GM12878 (cell line): ENCODE measurements around the gene SAMHD1. TPM values are rescaled to one million over a fixed set of nuclear protein-coding genes. Genes with fewer than 3 reads are reported as not detected.

Experiments
- ATAC-seq: fragments of 200-7000 bp; cut with Tn5 transposase; 3 replicates; pipeline ENCODE4 v1.9.1; 2020; ENCODE audit warnings: mild to moderate bottlenecking, moderate library complexity
- BruUV-seq: library from RNA; stranded (reverse); fragments of 400-500 nt; replicated peaks from 2 replicates; lab custom pipeline; 2021; lab: Mats Ljungman, UMichigan
- CTCF ChIA-PET: fragments of 300-600 bp; sonication (Branson Sonifier 250); formaldehyde crosslinking; extraction: SDS; loops from one replicate; lab custom pipeline; 2021; ENCODE audit warnings: inconsistent platforms; lab: Yijun Ruan, JAX
- POLR2A ChIA-PET: fragments of 350-600 bp; formaldehyde crosslinking; extraction: SDS; loops from one replicate; lab custom pipeline; 2021; ENCODE audit warnings: inconsistent platforms; lab: Charles Lee
- RAD21 ChIA-PET: fragments of 300-600 bp; sonication (Branson Sonifier 250); formaldehyde crosslinking; loops from one replicate; lab custom pipeline; 2023; ENCODE audit warnings: antibody characterized with exemption; ENCODE audit not compliant: unreplicated experiment; lab: Charles Lee
- SMC1A ChIA-PET: fragments of 300-600 bp; sonication (Branson Sonifier 250); formaldehyde crosslinking; loops from one replicate; lab custom pipeline; 2023; ENCODE audit not compliant: unreplicated experiment, uncharacterized antibody; lab: Charles Lee
- DNase-seq: peaks from one replicate; pipeline ENCODE4 v3.0.0-alpha.2; 2011; ENCODE audit warnings: low read depth, low spot score
- FAIRE-seq: peaks from 3 replicates; lab custom pipeline; 2011; peaks lifted over from hg19 to GRCh38; lab: Jason Lieb, UNC
- H2AFZ ChIP-seq: 2 replicates; pipeline ENCODE4 v1.6.0; 2011; ENCODE audit warnings: low read depth, low read length, control low read depth; ENCODE audit not compliant: control insufficient read depth
- H3K27ac ChIP-seq: 2 replicates; pipeline ENCODE4 v1.5.1; 2011; ENCODE audit warnings: control low read depth; ENCODE audit not compliant: control insufficient read depth, insufficient read depth
- H3K27me3 ChIP-seq, 2 experiments: replicated peaks in 1 of 2; 2 replicates each; pipeline versions ENCODE4 v1.6.0 to v1.6.1; 2011; ENCODE audit warnings: low read length in 1 of 2; ENCODE audit not compliant: control insufficient read depth in 2 of 2, insufficient read depth in 2 of 2
- H3K36me3 ChIP-seq, 2 experiments: 2 replicates each; pipeline ENCODE4 v1.5.1; 2011; ENCODE audit warnings: low read length in 1 of 2; ENCODE audit not compliant: control insufficient read depth in 2 of 2, insufficient read depth in 2 of 2
- H3K4me1 ChIP-seq: 2 replicates; pipeline ENCODE4 v1.6.1; 2011; ENCODE audit warnings: mild to moderate bottlenecking, low read length, moderate library complexity, mixed read lengths; ENCODE audit not compliant: control insufficient read depth, insufficient read depth
- H3K4me2 ChIP-seq: 2 replicates; pipeline ENCODE4 v1.6.0; 2011; ENCODE audit warnings: control low read depth; ENCODE audit not compliant: control insufficient read depth, insufficient read depth
- H3K4me3 ChIP-seq: fragments of 200-600 bp; sonication (generic); 2 replicates; pipeline ENCODE4 v1.5.1; 2016
- H3K79me2 ChIP-seq: 2 replicates; pipeline ENCODE4 v1.6.0; 2011; ENCODE audit warnings: low read length; ENCODE audit not compliant: control insufficient read depth, insufficient read depth
- H3K9ac ChIP-seq: 2 replicates; pipeline ENCODE4 v1.8.0; 2011; ENCODE audit warnings: low read length, control low read depth, mixed read lengths; ENCODE audit not compliant: control insufficient read depth, insufficient read depth
- H3K9me3 ChIP-seq: replicated peaks from 3 replicates; pipeline ENCODE4 v1.5.1; 2011; ENCODE audit warnings: mild to moderate bottlenecking, low read length; ENCODE audit not compliant: control insufficient read depth, insufficient read depth
- H4K20me1 ChIP-seq: 2 replicates; pipeline ENCODE4 v1.6.0; 2011; ENCODE audit not compliant: control insufficient read depth, insufficient read depth
- BACH1 ChIP-seq: fragments of 450-650 bp; IDR thresholded peaks from 2 replicates; pipeline ENCODE4 v1.6.1; 2017; ENCODE audit warnings: mild to moderate bottlenecking, borderline replicate concordance
- EZH2 ChIP-seq: IDR thresholded peaks from 2 replicates; pipeline ENCODE4 v1.6.1; 2012; ENCODE audit warnings: low read depth, mild to moderate bottlenecking, control low read depth, inconsistent platforms, low read length, borderline replicate concordance; ENCODE audit not compliant: control insufficient read depth
- FOS ChIP-seq: IDR thresholded peaks from 3 replicates; pipeline ENCODE4 v1.6.1; 2011; ENCODE audit warnings: borderline replicate concordance; ENCODE audit not compliant: insufficient read length; ENCODE audit errors: extremely low read depth
- HCFC1 ChIP-seq: fragments of 150-350 bp; IDR thresholded peaks from 2 replicates; pipeline ENCODE4 v1.6.1; 2014; ENCODE audit warnings: low read length
- HDAC2 ChIP-seq: fragments of 200-600 bp; sonication (generic); IDR thresholded peaks from 2 replicates; pipeline ENCODE4 v1.6.1; 2017
- MTA3 ChIP-seq: IDR thresholded peaks from 2 replicates; pipeline ENCODE4 v1.6.1; 2012; ENCODE audit warnings: low read length, inconsistent platforms, borderline replicate concordance
- MXI1 ChIP-seq: fragments of 150-350 bp; IDR thresholded peaks from 2 replicates; pipeline ENCODE4 v1.6.1; 2011; ENCODE audit warnings: low read depth, mild to moderate bottlenecking, inconsistent platforms, low read length, improper control_type of control experiment
- MYC ChIP-seq: IDR thresholded peaks from 2 replicates; pipeline ENCODE4 v1.6.1; 2011; ENCODE audit warnings: mild to moderate bottlenecking, low read length, moderate library complexity, inconsistent platforms; ENCODE audit not compliant: insufficient read depth, insufficient replicate concordance, insufficient read length, severe bottlenecking
- NR2F1 ChIP-seq: fragments of 450-650 bp; conservative IDR thresholded peaks from 2 replicates; pipeline ENCODE4 v1.6.1; 2017; ENCODE audit warnings: mild to moderate bottlenecking
- PBX3 ChIP-seq: IDR thresholded peaks from 2 replicates; pipeline ENCODE4 v1.6.1; 2011; ENCODE audit warnings: mild to moderate bottlenecking, low read depth, low read length, moderate library complexity; ENCODE audit not compliant: insufficient replicate concordance
- PKNOX1 ChIP-seq: fragments of 450-650 bp; IDR thresholded peaks from 2 replicates; pipeline ENCODE4 v1.6.1; 2016; ENCODE audit warnings: mild to moderate bottlenecking
- POU2F2 ChIP-seq: IDR thresholded peaks from 3 replicates; pipeline ENCODE4 v1.6.1; 2011; ENCODE audit warnings: low read depth, mild to moderate bottlenecking, low read length, borderline replicate concordance
- SIN3A ChIP-seq: IDR thresholded peaks from 2 replicates; pipeline ENCODE4 v1.6.1; 2012; ENCODE audit warnings: low read depth, low read length, improper control_type of control experiment
- SMARCA5 ChIP-seq: fragments of 450-650 bp; IDR thresholded peaks from 2 replicates; pipeline ENCODE4 v1.6.1; 2017; ENCODE audit warnings: mild to moderate bottlenecking
- SMC3 ChIP-seq: IDR thresholded peaks from 2 replicates; pipeline ENCODE4 v1.6.1; 2011; ENCODE audit warnings: low read length, improper control_type of control experiment, borderline replicate concordance
- TBL1XR1 ChIP-seq: IDR thresholded peaks from 2 replicates; pipeline ENCODE4 v1.6.1; 2012; ENCODE audit warnings: low read depth, low read length, improper control_type of control experiment
- USF2 ChIP-seq: IDR thresholded peaks from 2 replicates; pipeline ENCODE4 v1.6.1; 2011; ENCODE audit warnings: low read depth, low read length, improper control_type of control experiment, borderline replicate concordance
- ZNF217 ChIP-seq: fragments of 450-650 bp; IDR thresholded peaks from 2 replicates; pipeline ENCODE4 v1.6.1; 2017; ENCODE audit warnings: antibody characterized with exemption, mild to moderate bottlenecking
- ZNF622 ChIP-seq: fragments of 450-650 bp; IDR thresholded peaks from 2 replicates; pipeline ENCODE4 v1.6.1; 2017; ENCODE audit warnings: mild to moderate bottlenecking, inconsistent platforms
- WGBS: methylation state at CpG from one replicate; pipeline ENCODE4 v1.1.6; 2016; ENCODE audit warnings: low lambda C conversion rate; ENCODE audit not compliant: insufficient replicate concordance, insufficient coverage; ENCODE audit errors: missing lambda C conversion rate; 5-methylcytosine and 5-hydroxymethylcytosine counted together
- in situ Hi-C: fragments of 300-500 bp; cut with MboI; formaldehyde crosslinking; loops from 9 replicates; pipeline ENCODE4 v1.14.3; 2018; ENCODE audit warnings: mixed read lengths
- intact Hi-C: fragments of 100-400 bp; cut with micrococcal nuclease; formaldehyde crosslinking; loops from one replicate; pipeline ENCODE4 v1.14.2; 2022; ENCODE audit not compliant: unreplicated experiment
- polyA plus RNA-seq, 11 experiments: library from polyadenylated mRNA; depleted of rRNA in 4 of 11; unstranded in 6 of 11; stranded (reverse) in 5 of 11; fragments of >200 nt; fragmentation: Nextera tagmentation in 4 of 11; fragmentation: Illumina TruSeq in 1 of 11; extraction: Ambion mirVana in 4 of 11; extraction: Trizol in 1 of 11; gene quantifications; 1 replicate in 1 of 11; 2 replicates in 10 of 11; pipeline versions ENCODE4 v1.2.1 to v1.2.3, GENCODE V29; 2011 to 2016; ENCODE audit warnings: inconsistent platforms in 2 of 11, missing spikeins in 2 of 11, low read depth in 1 of 11
- total RNA-seq, 4 experiments: library from RNA; depleted of rRNA in 3 of 4; stranded (reverse); fragments of >200 nt in 3 of 4; fragmentation: Illumina TruSeq in 1 of 4; extraction: Trizol in 1 of 4; gene quantifications; 2 replicates each; pipeline versions ENCODE4 v1.2.1 to v1.2.3, GENCODE V29; 2013 to 2021

The SAMHD1 gene
- total and polyA plus RNA-seq, 10 of the 15 experiments (the other 5 are each of a cell fraction or from before 2014, with no cell fraction given), result 20.5 to 47.9 (median 38.8) TPM

GRCh38 chr20:36873498-36874189, 77.9 kb downstream of the SAMHD1 start:
- Histone ChIP-seq H4K20me1 (no peaks in the 10 kb centered on the region), H3K79me2 (no peaks in the 10 kb centered on the region), H3K36me3 (no peaks in the 10 kb centered on the region), H3K27me3 (no peaks in the 10 kb centered on the region; a peak in 1 of 4 replicates), H2AFZ (no peak overlapping the region), H3K4me3 (no peak overlapping the region), H3K9ac (no peak overlapping the region), H3K9me3 (no peaks in the 10 kb centered on the region), H3K4me1 (peaks cover 37% of the 10 kb centered on the region), H3K4me2 (no peak overlapping the region), H3K27ac (no peak overlapping the region)
- ChIA-PET RAD21 (interaction anchor here (0.8 to 4.9 kb wide), 5 partner anchors 9 to 37 kb away, joined by 3 to 32 read pairs (median 7); a partner anchor contains a TSS), CTCF (interaction anchor here (1.4 to 6.7 kb wide), 6 partner anchors 9 to 65 kb away, joined by 3 to 54 read pairs (median 16); no protein-coding TSS in a partner anchor), SMC1A (interaction anchor here (0.9 to 2.2 kb wide), 6 partner anchors 10 to 40 kb away, joined by 4 to 10 read pairs (median 4); no protein-coding TSS in a partner anchor), POLR2A (interaction anchor here (0.9 to 3.2 kb wide), 5 partner anchors 9 to 38 kb away, joined by 4 to 20 read pairs (median 4); no protein-coding TSS in a partner anchor)
- TF ChIP-seq MXI1, result no peak
- TF ChIP-seq HCFC1, result no peak
- no peak for TF ChIP-seq SMC3
- TF ChIP-seq USF2, result no peak
- TF ChIP-seq FOS, result no peak
- no peak for TF ChIP-seq HDAC2
- no peak for TF ChIP-seq MTA3
- TF ChIP-seq ZNF217, result no peak
- TF ChIP-seq NR2F1, result no peak
- TF ChIP-seq SMARCA5, result no peak
- no peak for TF ChIP-seq ZNF622
- no peak for TF ChIP-seq PBX3
- no peak for TF ChIP-seq PKNOX1
- TF ChIP-seq SIN3A, result no peak
- TF ChIP-seq EZH2, result no peak
- no peak for TF ChIP-seq TBL1XR1
- no peak for TF ChIP-seq POU2F2
- no peak for TF ChIP-seq MYC
- no peak for TF ChIP-seq BACH1
- 95% methylated on average over 13 of the region's 13 CpGs for WGBS
- no TSS peak for BruUV-seq
- ATAC-seq (no peak), DNase-seq (no peak), FAIRE-seq (no peak)
- intact Hi-C loops (no loop called here), in situ Hi-C loops (no loop called here)
